K562 (cell line): Measurements from ENCODE around the gene PRMT3. TPM values are rescaled to one million over a fixed set of nuclear protein-coding genes. Genes with fewer than 3 reads are reported as not detected.
A peak's percentile ranks its signal among the peaks of the same experiment; 100 is the strongest.

Experiments
- ARNT ChIP-seq, 2 experiments: fragments of 450-650 bp; IDR thresholded peaks; 2 replicates each; pipeline ENCODE4 v1.6.1; 2016; ENCODE audit warnings: mild to moderate bottlenecking in 1 of 2
- CBFA2T2 ChIP-seq: fragments of 450-650 bp; conservative IDR thresholded peaks from 2 replicates; pipeline ENCODE4 v1.6.1; 2017; ENCODE audit warnings: mild to moderate bottlenecking
- KAT7 ChIP-seq: sonication (generic); formaldehyde crosslinking; IDR thresholded peaks from 2 replicates; pipeline ENCODE4 v1.8.0; 2022; ENCODE audit warnings: missing genetic modification reagents, mild to moderate bottlenecking, borderline replicate concordance
- NFIC ChIP-seq: fragments of 450-650 bp; IDR thresholded peaks from 2 replicates; pipeline ENCODE4 v1.6.1; 2017; ENCODE audit warnings: mild to moderate bottlenecking, inconsistent platforms
- NKRF ChIP-seq: fragments of 450-650 bp; IDR thresholded peaks from 2 replicates; pipeline ENCODE4 v1.6.1; 2016; ENCODE audit warnings: borderline replicate concordance
- SMARCA4 ChIP-seq: fragments of 450-650 bp; IDR thresholded peaks from 2 replicates; pipeline ENCODE4 v1.6.1; 2016
- THAP12 ChIP-seq: fragments of 250-450 bp; sonication (Bioruptor Pico); IDR thresholded peaks from 2 replicates; pipeline ENCODE4 v1.9.0; 2021; ENCODE audit warnings: mild to moderate bottlenecking, inconsistent platforms
- THAP7 ChIP-seq: fragments of 250-450 bp; sonication (Bioruptor Pico); IDR thresholded peaks from 2 replicates; pipeline ENCODE4 v1.5.0; 2021
- THRB ChIP-seq: fragments of 450-650 bp; formaldehyde crosslinking; conservative IDR thresholded peaks from 2 replicates; pipeline ENCODE4 v1.4.0; 2022; ENCODE audit warnings: mild to moderate bottlenecking, missing genetic modification characterization
- ZNF134 ChIP-seq: fragments of 250-450 bp; sonication (Bioruptor Pico); conservative IDR thresholded peaks from 2 replicates; pipeline ENCODE4 v1.4.0; 2020
- ZNF407 ChIP-seq: fragments of 450-650 bp; IDR thresholded peaks from 2 replicates; pipeline ENCODE4 v1.6.1; 2016; ENCODE audit warnings: low read depth
- ZNF740 ChIP-seq, 3 experiments: fragments of 200-800 bp in 1 of 3; sonication (Bioruptor generic) in 1 of 3; sonication (generic) in 1 of 3; formaldehyde crosslinking in 1 of 3; IDR thresholded peaks; 2 replicates each; pipeline versions ENCODE4 v1.6.1 to v1.8.0; 2016 to 2022; ENCODE audit warnings: mild to moderate bottlenecking in 2 of 3, missing compliant biosample characterization in 2 of 3, missing genetic modification characterization in 2 of 3, missing genetic modification reagents in 1 of 3
- polyA plus RNA-seq, 8 experiments: library from polyadenylated mRNA; depleted of rRNA in 4 of 8; stranded (reverse) in 5 of 8; unstranded in 3 of 8; fragments of >200 nt; fragmentation: Nextera tagmentation in 2 of 8; fragmentation: Illumina TruSeq in 1 of 8; extraction: Ambion mirVana in 2 of 8; extraction: Trizol in 1 of 8; gene quantifications; 2 replicates each; pipeline versions ENCODE4 v1.2.1 to v1.2.3, GENCODE V29; 2011 to 2014; ENCODE audit warnings: inconsistent platforms in 1 of 8, missing spikeins in 1 of 8
- total RNA-seq, 7 experiments: library from RNA; depleted of rRNA in 6 of 7; stranded (reverse); fragments of >200 nt in 6 of 7; fragmentation: Illumina TruSeq in 2 of 7; extraction: Trizol in 2 of 7; gene quantifications; 2 replicates each; pipeline versions ENCODE4 v1.2.1 to v1.2.3, GENCODE V29; 2011 to 2021; ENCODE audit warnings: low replicate concordance in 1 of 7

PRMT3 gene
- total and polyA plus RNA-seq, 9 of the 15 experiments (the other 6 are each of a cell fraction or from before 2014, with no cell fraction given) = 24.0 to 62.1 (median 44.7) TPM

GRCh38 chr11:20363149-20363499 lies 24.4 kb upstream of the PRMT3 start (continued):
- TF ChIP-seq THRB (CRISPR knock-in tag) (peak; percentile 73; the same call in 1 of the 2 replicates), NKRF (0 out of 2 replicates have a peak, but pooled peaks have one; percentile 45), ZNF740 (CRISPR knock-in tag; IDR thresholded peaks at IDR 0.05) (no peak), ZNF740 (tag; IDR thresholded peaks at IDR 0.05) (no peak), ARNT (IDR thresholded peaks at IDR 0.05) (peak; percentile 37 to 66; a peak in 2 of 4 replicates), ZNF407 (peak; percentile 37; the same call in 1 of the 2 replicates), KAT7 (CRISPR knock-in tag) (no peak), THAP12 (CRISPR knock-in tag) (no peak), CBFA2T2 (no peak), NFIC (0 out of 2 replicates have a peak, but pooled peaks have one; percentile 4), ZNF134 (CRISPR knock-in tag) (0 out of 2 replicates have a peak, but pooled peaks have one; percentile 38), SMARCA4 (0 out of 2 replicates have a peak, but pooled peaks have one; percentile 13), THAP7 (CRISPR knock-in tag) (no peak)
